B cell (primary cell): ENCODE measurements around the gene GMIP.

Experiments used
- EZH2 ChIP-seq: IDR thresholded peaks from 2 replicates; pipeline ENCODE4 v1.6.1; 2012; ENCODE audit warnings: borderline replicate concordance, low read depth, mild to moderate bottlenecking, moderate library complexity, low read length; ENCODE audit not compliant: insufficient read depth, poor library complexity, severe bottlenecking
- TF ChIP-seq, protein P1 (sequence below): fragments of 200-600 bp; IDR thresholded peaks from one replicate; pipeline ENCODE4 v1.8.0; 2022; ENCODE audit warnings: antibody characterized with exemption, mild to moderate bottlenecking

DNA sequence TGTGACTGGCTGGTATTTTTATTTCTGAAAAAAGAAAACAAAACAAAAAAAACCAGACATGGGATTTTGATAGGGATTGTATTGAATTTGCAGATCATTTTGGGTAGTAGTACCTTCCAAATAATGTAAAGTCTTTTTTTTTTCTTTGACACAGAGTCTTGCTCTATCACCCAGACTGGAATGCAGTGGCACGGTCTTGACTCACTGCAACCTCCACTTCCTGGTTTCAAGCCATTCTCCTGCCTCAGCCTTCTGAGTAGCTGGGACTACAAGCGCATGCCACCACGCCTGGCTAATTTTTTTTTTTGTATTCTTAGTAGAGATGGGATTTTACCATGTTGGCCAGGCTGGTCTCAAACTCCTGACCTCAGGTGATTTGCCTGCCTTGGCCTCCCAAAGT, 29.4 kb upstream of the GMIP start:
- TF ChIP-seq, protein P1, sequence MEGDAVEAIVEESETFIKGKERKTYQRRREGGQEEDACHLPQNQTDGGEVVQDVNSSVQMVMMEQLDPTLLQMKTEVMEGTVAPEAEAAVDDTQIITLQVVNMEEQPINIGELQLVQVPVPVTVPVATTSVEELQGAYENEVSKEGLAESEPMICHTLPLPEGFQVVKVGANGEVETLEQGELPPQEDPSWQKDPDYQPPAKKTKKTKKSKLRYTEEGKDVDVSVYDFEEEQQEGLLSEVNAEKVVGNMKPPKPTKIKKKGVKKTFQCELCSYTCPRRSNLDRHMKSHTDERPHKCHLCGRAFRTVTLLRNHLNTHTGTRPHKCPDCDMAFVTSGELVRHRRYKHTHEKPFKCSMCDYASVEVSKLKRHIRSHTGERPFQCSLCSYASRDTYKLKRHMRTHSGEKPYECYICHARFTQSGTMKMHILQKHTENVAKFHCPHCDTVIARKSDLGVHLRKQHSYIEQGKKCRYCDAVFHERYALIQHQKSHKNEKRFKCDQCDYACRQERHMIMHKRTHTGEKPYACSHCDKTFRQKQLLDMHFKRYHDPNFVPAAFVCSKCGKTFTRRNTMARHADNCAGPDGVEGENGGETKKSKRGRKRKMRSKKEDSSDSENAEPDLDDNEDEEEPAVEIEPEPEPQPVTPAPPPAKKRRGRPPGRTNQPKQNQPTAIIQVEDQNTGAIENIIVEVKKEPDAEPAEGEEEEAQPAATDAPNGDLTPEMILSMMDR, result no peak
- no peak for TF ChIP-seq EZH2
